NOMO-1 treated with DMSO at 0.1 percent for 48 hours (cell line): ENCODE results near the gene GPATCH1.
"Not testable (repeated sequence)": the region's sequence is repeated elsewhere in the genome, so short reads cannot be mapped to it uniquely, and the experiment has no call there.

Source experiments
- DNase-seq: peaks from one replicate; lab custom pipeline; 2025; ENCODE audit not compliant: unreplicated experiment; lab: John Stamatoyannopoulos, UW

GPATCH1 gene

DNA sequence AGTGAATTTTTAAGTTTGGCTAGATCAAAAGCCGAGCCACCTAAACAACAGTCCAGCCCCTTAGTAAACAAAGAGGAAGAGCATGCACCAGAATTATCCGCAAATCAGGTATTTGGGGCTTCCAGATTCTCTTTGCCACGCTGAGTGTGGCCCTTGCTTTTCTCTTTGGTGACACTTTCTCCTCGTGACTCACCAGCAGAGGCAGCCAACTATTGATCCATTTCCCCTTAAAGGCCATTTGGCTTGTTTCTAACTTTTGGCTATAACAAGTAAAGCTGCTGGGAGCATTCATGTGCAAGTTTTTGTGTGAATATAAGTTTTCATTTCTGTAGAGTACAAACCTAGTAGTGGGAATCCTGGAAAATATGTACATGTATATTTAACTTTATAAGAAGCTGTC is 33.3 kb downstream of the GPATCH1 start:
- DNase-seq = no peak

DNA sequence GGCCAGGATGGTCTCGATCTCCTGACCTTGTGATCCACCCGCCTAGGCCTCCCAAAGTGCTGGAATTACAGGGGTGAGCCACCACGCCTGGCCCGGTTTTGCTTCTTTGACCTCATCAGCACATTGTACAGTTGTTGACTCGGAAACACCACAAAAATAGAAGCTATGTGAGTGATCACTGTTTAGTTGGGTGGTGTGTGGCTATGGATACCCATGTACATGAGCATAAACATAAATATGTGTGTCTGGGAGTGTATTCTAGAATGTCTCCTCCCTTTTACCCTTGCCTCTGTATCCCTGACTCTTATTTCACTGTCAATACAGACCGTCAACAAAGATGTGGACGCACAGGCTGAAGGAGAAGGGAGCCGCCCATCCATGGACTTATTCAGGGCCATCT is 36.5 kb downstream of the GPATCH1 start:
- no peak for DNase-seq

DNA sequence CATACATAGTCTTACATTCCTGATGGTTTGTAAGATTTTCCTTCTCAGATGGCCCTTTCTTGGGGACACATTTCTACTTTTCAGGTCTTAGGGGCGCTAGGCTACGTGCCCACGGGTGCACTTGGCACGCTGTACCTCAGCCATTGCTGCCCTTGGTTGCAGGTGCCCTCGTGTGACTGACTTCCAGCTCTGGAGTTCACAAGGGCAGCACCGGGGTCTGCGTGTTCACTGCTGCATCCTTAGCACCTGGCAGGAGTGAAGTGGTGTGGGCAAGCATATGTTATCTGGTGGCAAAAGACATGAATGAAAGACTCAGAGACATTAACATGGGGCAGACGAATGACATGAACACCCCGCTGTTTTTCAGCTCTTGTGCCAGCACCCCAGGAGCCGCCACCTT is 37.7 kb downstream of the GPATCH1 start:
- DNase-seq = no peak

DNA sequence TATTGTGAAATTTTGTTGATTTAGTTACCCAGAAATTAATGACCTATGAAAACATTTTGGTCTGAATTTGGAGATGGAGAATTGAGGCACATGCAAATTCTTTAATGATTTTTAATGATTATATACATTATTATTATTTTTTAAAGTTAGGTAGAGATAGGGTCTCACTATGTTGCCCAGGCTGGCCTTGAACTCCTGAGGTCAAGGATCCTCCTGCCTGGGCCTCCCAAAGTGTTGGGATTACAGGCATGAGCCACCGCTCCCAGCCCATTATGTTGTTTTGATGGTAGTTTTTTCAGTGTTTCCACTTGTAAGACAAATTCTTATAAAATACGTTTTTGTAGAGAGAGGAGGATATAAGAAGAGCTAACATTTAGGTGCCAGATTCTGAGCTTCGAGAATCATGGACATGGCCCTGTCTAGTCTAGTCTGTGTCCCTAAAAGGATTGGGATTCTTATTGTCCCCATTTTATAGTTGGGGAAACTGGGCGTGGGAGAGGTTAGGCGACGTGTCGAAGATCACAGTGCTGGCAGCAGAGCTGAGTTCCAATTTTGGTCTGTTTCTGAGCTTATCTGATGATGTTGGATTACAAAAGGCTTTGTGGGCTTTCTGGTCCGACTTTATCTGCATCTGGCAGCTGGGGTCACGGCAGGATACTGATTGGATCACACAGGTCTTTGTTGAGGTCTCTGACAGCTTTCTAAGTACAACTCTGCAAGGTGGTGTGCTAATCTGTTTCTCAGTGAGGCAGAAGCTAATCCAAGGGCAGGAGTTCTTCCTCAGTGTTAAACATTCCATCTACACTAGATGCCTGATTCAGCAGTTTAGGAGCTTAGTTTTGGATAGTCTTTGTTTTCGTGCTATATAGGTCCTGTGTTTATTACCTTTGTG is 43.5 kb downstream of the GPATCH1 start:
- no peak for DNase-seq

DNA sequence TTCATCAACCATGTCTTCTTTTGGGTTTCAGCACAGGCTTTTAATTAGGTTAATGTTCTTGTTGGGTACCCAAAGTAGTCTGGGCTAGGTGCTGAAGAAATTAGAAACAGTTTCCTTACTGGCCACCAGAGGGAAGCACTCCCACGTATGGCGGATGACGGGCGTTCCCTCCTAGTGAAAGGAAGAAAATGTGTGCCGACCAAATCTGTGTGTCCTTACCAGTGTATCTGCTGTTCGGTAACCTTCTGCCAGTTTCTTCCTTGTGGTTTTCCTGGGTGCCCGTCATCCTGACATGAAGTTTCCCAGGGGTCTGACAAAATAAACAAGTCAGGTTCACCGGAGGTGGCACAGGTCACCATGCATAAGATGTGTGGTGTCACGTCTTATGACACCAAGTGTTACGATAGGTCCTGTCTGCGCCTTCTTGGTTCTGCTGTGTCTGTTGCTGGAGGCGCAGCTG is 45.0 kb downstream of the GPATCH1 start:
- DNase-seq = peak; percentile 61

DNA sequence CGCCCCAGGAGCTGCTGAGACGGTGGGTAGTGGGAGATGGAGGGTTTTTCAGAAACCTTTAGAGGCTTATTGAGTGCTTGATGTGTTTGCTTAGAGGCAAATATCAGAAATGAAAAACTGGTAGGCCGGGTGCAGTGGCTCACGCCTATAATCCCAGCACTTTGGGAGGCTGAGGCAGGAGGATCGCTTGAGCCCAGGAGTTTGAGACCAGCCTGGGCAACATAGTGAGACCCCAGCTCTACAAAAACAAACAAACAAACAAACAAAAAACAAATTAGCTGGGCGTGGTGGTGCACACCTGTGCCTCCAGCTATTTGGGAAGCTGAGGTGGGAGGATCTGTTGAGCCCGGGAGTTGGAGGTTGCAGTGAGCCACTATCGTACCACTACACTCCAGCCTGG is 45.7 kb downstream of the GPATCH1 start:
- not testable (repeated sequence) for DNase-seq

DNA sequence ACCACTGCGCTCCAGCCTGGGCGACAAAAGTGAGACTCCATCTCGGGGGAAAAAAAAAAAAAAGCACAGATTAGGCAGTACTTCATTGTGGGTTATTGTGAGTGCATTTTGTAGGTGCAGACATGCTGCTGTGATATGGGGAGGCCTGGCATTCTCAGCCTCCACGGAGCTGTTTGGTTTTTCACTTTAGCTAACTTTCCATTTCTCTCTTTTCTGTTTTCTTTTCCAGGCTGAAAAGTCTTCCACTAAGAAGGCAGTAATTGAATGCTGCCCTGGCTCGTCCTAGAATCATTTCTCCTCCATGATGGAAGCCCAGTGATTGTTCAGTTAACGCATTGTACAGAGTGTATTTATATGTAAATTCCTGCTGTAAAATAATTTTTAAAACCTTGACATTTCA is 48.9 kb downstream of the GPATCH1 start:
- no peak for DNase-seq

DNA sequence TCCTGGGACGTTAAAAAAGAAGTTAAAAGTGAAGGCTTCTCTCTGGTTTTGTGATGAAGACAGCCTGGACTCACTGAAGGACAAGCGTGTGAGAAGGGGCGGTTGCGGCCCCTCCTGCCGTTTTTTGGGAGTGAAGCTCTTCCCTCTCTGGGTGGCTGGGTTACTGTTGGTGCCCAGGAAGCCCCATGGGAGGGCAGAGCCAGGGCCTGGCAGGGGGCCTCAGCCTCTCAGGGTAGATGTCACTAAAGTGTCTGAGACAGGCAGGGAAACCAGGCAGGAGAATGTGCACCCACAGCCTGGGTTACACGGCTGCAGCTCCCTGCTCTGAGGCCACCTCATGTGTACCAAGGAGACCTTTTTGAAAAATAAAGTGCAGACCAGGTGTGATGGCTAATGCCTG is 49.5 kb downstream of the GPATCH1 start:
- no peak for DNase-seq

DNA sequence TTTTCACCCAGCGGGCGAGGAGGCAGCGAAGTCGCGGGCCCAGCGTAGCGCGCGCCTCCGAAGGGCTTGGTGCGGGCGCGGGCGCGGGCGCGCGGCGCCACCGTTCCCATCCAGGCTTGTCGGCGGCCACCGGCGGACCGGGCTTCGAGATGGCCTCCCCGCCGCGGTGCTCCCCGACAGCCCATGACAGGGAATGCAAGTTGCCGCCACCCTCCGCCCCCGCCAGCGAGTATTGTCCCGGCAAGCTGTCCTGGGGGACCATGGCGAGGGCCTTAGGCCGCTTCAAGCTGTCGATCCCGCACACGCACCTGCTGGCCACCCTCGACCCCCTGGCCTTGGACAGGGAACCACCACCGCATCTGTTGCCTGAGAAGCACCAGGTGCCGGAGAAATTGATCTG is 51.0 kb downstream of the GPATCH1 start, which contains the start of gene WDR88:
WDR88 (plus strand) TSS at position 94 of the 400 bp plus-strand sequence; CDS start at position 150, 56 bp downstream.
- DNase-seq = no peak

DNA sequence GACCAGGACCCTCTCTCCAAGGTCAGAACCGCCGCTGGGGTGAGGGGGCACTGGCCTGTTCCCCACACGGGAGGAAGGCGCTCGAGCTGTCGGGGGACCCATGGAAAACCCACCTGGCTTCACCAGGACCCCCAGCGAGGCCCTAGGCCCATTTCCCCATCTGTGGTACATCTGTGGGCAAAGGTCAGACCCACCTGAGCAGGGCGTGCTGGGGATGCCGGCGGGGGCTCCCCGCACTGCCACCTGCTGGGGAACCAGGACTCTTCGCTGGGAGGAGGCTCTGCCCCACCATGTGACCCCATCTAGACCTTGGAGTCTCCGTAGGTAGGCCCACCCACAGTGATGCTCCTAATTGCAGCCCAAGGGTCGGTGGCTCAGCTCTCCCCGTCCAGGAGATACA is 51.4 kb downstream of the GPATCH1 start:
- no peak for DNase-seq

DNA sequence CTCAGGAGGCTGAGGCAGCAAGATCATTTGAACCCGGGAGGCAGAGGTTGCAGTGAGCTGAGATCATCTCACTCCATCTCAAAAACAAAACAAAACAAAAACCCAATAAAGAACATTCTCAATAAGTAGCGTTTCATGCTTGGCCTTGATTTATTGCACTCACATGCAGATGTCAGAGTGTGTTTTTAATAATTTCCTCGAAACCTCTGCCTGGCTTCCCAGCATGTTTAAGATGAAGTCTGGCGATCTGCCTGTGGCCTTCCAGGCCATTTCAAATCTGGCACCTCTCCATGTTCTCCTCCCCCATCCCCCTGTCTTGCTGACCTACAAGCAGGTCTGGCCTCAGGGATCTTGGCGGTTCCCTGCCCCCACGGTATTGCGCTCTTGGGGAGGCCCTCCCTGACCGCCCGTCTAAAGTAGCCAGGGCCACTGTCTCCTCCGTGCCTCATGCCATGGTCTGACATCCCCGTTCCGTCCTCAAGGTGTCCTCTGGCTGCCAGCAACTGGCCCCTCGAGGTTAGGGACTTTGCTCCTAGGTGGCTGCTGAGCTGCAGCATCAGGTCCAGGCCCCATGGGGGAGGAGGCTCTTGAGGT is 52.6 kb downstream of the GPATCH1 start:
- no peak for DNase-seq

DNA sequence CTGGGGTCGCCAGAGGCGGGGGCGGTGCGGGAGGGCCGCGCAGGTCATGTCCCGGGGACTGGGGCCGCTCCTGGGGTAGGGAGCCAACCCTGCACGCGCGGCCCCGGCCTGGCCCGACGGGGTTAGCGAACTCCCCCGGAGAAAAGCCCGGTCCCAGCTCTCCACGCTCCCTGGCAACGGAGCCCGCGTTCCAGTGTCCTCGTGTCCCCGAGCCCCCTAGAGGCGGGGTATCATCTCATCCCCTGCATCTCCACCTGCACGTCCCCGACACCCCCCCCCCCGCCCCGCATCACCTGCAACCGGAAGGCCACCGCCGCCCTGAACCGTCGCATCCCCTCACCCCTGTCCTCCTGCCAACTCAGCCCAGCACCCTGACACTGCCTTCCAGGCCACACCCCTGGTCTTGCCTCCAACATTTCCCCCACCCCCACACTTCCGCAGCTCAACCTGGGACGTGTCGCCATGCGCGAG is 53.6 kb downstream of the GPATCH1 start:
- DNase-seq = no peak

DNA sequence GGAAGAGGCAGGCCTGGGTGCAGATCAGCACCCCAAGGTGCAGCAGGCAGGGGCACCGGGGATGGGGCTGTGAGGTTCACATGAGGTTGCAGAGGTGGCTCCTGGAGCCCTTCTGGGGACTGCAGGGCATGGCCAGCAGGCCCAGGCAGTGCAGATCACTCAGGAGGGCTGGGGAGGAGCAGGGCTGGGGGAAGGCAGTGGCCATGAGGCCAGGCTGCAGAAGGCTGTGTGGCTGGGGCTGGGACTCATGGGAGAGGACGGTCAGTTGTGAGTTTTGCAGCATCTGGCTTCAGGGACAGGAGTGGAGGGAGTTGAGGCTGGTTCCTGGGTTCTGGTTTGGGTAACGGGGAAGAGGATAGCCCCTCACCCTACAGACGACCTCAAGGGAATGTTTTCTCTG is 58.2 kb downstream of the GPATCH1 start:
- DNase-seq = no peak

DNA sequence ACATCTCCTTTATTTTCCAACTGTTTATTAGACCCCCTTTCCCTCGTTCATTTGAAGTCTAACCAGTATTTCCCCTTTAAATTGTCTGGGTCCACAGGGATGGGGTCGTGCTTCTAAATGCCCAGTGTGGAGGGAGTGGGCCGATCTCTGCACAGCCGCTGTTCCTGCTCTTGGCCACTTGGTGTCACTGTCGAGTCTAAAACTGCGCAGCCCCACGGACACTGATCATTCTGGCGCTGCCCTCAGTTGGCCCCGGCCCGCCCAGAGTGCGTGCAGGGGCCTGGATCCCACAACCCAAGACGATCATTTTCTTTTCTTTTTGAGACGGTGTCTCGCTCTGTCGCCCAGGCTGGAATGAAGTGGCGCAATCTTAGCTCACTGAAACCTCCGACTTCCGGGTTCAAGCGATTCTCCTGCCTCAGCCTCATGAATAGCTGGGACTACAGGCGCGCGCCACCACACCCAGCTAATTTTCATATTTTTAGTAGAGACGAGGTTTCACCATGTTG is 63.0 kb downstream of the GPATCH1 start:
- DNase-seq = peak; percentile 78

DNA sequence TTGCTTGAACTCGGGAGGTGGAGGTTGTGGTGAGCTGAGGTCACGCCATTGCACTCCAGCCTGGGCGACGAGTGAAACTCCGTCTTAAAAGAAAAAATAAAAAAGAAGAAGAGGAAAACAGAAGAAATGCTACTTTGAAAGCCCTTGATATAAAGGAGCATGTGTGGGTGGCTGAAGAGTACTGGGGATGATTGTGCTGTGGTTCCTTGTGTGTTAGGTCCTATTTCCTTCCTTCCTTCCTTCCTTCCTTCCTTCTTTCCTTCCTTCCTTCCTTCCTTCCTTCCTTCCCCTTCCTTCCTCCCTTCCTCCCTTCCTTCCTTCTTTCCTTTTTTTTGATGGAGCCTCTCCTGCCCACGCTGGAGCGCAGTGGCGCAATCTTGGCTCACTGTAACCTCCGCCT is 65.2 kb downstream of the GPATCH1 start:
- DNase-seq = no peak

DNA sequence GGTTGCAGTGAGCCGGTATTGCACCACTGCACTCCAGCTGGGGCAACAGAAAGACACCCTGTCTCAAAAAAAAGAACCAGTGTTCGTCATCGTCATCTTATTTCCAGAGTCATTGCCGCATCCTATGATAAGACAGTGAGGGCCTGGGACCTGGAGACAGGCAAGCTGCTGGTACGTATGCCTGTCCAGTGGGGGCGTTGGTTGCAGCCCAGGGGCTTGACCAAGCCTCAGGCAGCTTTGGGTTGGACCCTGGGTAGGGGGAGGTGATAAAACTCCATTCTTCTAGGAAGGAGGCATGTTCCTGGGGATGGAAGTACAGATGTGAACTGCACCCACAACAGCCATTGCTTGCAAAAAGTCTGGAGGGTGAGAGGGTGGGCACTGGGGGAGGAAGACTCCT is 66.6 kb downstream of the GPATCH1 start:
- DNase-seq = no peak

DNA sequence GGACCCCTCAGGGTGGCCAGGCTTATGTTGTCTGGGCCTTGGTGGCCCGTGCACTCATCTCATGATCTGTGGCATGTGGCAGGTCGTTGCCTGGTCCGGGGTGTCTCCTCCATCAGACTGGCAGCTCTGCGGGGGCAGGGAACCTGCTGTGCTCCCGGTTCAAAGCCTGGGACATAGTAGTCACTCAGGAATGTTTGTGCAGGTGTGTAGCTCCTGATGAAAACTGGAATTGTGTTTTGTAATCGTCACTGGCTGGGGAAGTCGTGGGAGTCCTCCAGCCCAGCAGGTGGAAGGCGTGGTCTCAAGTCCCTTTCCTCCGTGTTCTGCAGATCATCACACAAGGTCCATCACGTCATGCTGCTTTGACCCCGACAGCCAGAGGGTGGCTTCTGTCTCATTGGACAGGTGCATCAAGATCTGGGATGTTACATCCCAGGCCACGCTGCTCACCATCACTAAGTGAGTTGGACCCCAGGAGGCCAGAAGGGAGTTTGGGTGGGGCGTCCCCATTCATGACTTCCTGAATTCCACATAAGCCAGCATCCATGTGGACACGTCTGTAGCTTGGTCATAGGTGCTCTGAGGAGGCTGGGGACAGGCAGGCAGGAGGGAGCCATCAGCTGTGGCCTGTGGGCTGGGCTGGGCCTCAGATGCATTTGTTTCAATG is 70.0 kb downstream of the GPATCH1 start:
- no peak for DNase-seq

DNA sequence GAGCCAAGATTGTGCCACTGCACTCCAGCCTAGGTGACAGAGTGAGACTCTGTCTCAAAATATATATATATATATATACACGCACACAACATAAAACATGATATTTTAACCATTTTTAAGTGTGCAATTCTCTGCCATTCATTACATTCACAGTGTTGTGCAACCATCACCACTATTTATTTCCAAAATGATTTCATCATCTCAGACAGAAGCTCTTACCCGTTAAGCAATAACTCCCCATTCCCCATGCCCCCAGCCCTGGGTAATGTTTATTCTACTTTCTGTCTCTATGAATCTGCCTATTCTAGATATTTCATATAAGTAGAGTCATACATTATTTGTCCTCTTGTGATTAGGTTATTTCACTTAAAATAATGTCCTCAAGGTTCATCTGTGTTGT is 71.2 kb downstream of the GPATCH1 start:
- peak; percentile 82 for DNase-seq

DNA sequence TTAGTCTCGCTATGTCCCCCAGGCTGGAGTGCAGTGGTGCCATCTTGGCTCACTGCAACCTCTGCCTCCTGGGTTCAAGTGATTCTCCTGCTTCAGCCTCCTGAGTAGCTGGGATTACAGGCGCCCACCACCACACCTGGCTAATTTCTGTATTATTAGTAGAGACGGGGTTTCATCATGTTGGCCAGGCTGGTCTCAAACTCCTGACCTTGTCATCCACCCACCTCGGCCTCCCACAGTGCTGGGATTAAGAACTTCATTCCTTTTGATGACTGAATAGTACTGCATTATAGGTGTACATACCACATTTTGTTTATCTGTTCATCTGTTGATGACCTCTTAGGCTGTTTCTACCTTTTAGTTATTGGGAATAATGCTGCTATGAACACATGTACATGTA is 71.6 kb downstream of the GPATCH1 start:
- not testable (repeated sequence) for DNase-seq

DNA sequence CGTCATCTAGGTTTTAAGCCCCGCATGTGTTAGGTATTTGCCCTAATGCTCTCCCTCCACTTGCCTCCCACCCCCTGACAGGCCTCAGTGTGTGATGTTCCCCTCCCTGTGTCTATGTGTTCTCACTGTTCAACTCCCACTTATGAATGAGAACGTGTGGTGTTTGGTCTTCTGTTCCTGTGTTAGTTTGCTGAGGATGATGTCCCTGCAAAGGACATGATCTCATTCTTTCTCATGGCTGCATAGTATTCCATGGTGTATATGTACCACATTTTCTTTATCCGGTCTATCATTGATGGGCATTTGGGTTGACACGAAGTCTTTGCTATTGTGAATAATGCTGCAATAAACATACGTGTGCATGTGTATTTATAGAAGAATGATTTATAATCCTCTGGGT is 73.3 kb downstream of the GPATCH1 start:
- DNase-seq = not testable (repeated sequence)

DNA sequence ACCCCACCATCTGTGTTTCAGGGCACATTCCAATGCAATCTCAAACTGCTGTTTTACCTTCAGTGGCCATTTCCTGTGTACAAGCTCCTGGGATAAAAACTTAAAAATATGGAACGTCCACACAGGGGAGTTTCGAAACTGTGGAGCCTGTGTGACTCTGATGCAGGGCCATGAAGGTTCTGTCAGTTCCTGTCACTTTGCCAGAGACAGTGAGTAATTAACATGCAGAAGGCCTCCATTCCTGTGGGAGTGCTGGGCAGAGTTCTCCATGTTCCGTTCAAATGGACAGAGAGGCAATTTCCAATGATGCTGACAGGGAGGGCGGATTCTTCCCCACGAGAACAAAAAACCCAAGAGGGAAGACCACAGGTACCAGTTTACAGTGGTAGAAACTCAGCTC is 75.4 kb downstream of the GPATCH1 start:
- no peak for DNase-seq

DNA sequence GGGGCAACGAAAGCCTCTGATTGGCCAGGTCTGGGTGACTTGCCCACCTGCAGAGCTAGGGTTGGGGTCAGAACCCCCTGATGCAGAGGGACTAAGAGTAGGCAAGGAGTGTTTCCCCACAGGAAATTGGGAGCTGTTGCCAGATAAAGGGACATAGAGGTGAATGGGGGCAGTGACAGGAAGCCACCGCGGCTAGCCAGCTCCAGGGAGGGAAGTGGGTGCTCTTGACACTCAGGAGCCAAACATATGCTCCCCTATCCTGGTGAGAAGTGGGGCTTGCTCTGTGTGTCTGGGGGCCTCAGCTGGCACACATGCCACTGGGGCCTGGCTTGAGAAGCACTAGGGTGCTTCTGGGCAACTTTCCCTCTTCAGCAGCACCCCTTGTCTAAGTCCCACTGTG is 76.9 kb downstream of the GPATCH1 start:
- no peak for DNase-seq
